ENCODE measurements around the gene BNIP1.

BNIP1 gene

DNA sequence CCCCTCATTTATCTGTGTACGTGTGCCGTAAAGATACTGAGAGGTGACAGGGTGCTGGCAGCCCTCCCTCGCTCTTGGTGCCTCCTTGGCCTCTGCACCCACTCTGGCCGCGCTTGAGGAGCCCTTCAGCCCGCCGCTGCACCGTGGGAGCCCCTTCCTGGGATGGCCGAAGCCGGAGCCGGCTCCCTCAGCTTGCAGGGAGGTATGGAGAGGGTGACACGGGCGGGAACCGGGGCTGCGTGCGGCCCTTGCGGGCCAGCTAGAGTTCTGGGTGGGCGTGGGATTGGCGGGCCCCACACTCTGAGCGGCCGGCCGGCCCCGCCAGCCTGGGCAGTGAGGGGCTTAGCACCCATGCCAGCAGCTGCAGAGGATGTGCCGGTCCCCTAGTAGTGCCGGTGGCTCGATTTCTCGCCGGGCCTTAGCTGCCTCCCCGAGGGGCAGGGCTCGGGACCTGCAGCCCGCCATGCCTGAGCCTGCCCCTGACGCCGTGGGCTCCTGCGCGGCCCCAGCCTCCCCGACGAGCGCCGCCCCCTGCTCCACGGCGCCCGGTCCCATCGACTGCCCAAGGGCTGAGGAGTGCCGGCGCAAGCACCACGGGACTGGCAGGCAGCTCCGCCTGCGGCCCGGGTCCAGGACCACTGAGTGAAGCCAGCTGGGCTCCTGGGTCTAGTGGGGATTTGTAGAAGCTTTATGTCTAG lies 69.1 kb downstream of the BNIP1 start:
- no peak for DNase-seq
